Measurements from ENCODE around the gene ANTXRL.
"Not testable (repeated sequence)": the region's sequence is repeated elsewhere in the genome, so short reads cannot be mapped to it uniquely, and the experiment has no call there.

Gene ANTXRL

GRCh38 chr10:46310851-46311250, 24.1 kb downstream of the ANTXRL start:
- DNase-seq, result no peak

GRCh38 chr10:46311501-46311951, 24.7 kb downstream of the ANTXRL start:
- no peak for DNase-seq

- DNase-seq, result not testable (repeated sequence)
Observed at GRCh38 chr10:46311961-46312431, 25.2 kb downstream of the ANTXRL start.

GRCh38 chr10:46312953-46313352, 26.2 kb downstream of the ANTXRL start:
- DNase-seq, result no peak

GRCh38 chr10:46314071-46314470, 27.3 kb downstream of the ANTXRL start:
- no peak for DNase-seq

GRCh38 chr10:46315071-46315860, 28.5 kb downstream of the ANTXRL start:
- DNase-seq, result not testable (repeated sequence)

- DNase-seq, result no peak
Observed at GRCh38 chr10:46317370-46317769, 30.6 kb downstream of the ANTXRL start.

GRCh38 chr10:46317889-46318288, 31.1 kb downstream of the ANTXRL start:
- no peak for DNase-seq

GRCh38 chr10:46318799-46319198, 32.0 kb downstream of the ANTXRL start:
- no peak for DNase-seq

- no peak for DNase-seq
Observed at GRCh38 chr10:46319389-46319788, 32.6 kb downstream of the ANTXRL start.

GRCh38 chr10:46321770-46322169, 35.0 kb downstream of the ANTXRL start:
- DNase-seq, result no peak

GRCh38 chr10:46323176-46323575, 36.4 kb downstream of the ANTXRL start:
- DNase-seq, result no peak

- no peak for DNase-seq
Observed at GRCh38 chr10:46325021-46325420, 38.2 kb downstream of the ANTXRL start.

GRCh38 chr10:46326066-46326465, 39.3 kb downstream of the ANTXRL start:
- DNase-seq, result no peak

- DNase-seq, result no peak
Observed at GRCh38 chr10:46326971-46327370, 40.2 kb downstream of the ANTXRL start.

GRCh38 chr10:46327685-46328084, 40.9 kb downstream of the ANTXRL start:
- no peak for DNase-seq

GRCh38 chr10:46328853-46329689, 42.3 kb downstream of the ANTXRL start:
- no peak for DNase-seq

- no peak for DNase-seq
Observed at GRCh38 chr10:46329690-46330016, 42.9 kb downstream of the ANTXRL start.

GRCh38 chr10:46330894-46331293, 44.1 kb downstream of the ANTXRL start:
- no peak for DNase-seq

GRCh38 chr10:46365484-46365883, 78.7 kb downstream of the ANTXRL start:
- not testable (repeated sequence) for DNase-seq

- not testable (repeated sequence) for DNase-seq
Observed at GRCh38 chr10:46367209-46367608, 80.4 kb downstream of the ANTXRL start.

- DNase-seq, result not testable (repeated sequence)
Observed at GRCh38 chr10:46367666-46368240, 81.0 kb downstream of the ANTXRL start.

GRCh38 chr10:46368956-46369355, 82.2 kb downstream of the ANTXRL start:
- not testable (repeated sequence) for DNase-seq

GRCh38 chr10:46374410-46374809, 87.6 kb downstream of the ANTXRL start:
- not testable (repeated sequence) for DNase-seq

Data from activated effector memory CD4-positive, alpha-beta T cell treated with anti-CD3 and anti-CD28 coated beads, Interleukin-2, amount 50 U/mL, for 16 hours (primary cell).